ENCODE results near the gene PRKCQ.

GRCh38 chr10:6553937-6554336 is 26.1 kb downstream of the PRKCQ start:
- TF ChIP-seq EZH2phosphoT487 (IDR thresholded peaks at IDR 0.05; ENCODE audit: low read depth, severe bottlenecking, unreplicated experiment) (no peak), CTCF (IDR thresholded peaks at IDR 0.05; ENCODE audit: poor library complexity) (no peak), EZH2 (IDR thresholded peaks at IDR 0.05; ENCODE audit: borderline replicate concordance) (no peak)

Data from hepatocyte (in vitro differentiated cells).